H1 (cell line): ENCODE measurements around the gene MAPRE3. TPM values are rescaled to one million over a fixed set of nuclear protein-coding genes. Genes with fewer than 3 reads are reported as not detected.

Source experiments
- CTCF ChIA-PET: fragments of 300-600 bp; sonication (Branson Sonifier 250); formaldehyde crosslinking; loops from one replicate; lab custom pipeline; 2021; ENCODE audit not compliant: partially characterized antibody; lab: Charles Lee
- POLR2A ChIA-PET: fragments of 300-600 bp; sonication (Branson Sonifier 250); formaldehyde crosslinking; loops from one replicate; lab custom pipeline; 2021; ENCODE audit warnings: inconsistent platforms; ENCODE audit not compliant: partially characterized antibody; lab: Charles Lee
- DNase-seq, 2 experiments: peaks; one replicate each; pipeline versions ENCODE4 v3.0.0 to v3.0.0-alpha.2; 2010 to 2022; ENCODE audit warnings: low spot score in 2 of 2, low read depth in 1 of 2, mixed read lengths in 1 of 2
- FAIRE-seq: peaks from 2 replicates; lab custom pipeline; 2011; peaks lifted over from hg19 to GRCh38; lab: Jason Lieb, UNC
- H2AFZ ChIP-seq: 2 replicates; pipeline ENCODE4 v1.8.1; 2012; ENCODE audit warnings: low read length, inconsistent platforms
- H2AK5ac ChIP-seq: 2 replicates; pipeline ENCODE4 v1.6.1; 2013; ENCODE audit warnings: low read depth, low read length
- H2BK120ac ChIP-seq: replicated peaks from 2 replicates; pipeline ENCODE3; 2013; ENCODE audit warnings: low read depth, low read length, inconsistent platforms
- H2BK12ac ChIP-seq: 2 replicates; pipeline ENCODE4 v1.6.1; 2013; ENCODE audit warnings: low read depth, low read length
- H2BK15ac ChIP-seq: 2 replicates; pipeline ENCODE4 v1.6.1; 2013; ENCODE audit warnings: low read length
- H2BK20ac ChIP-seq: 2 replicates; pipeline ENCODE4 v1.6.1; 2013; ENCODE audit warnings: low read length
- H2BK5ac ChIP-seq: 2 replicates; pipeline ENCODE4 v1.6.1; 2013; ENCODE audit warnings: low read depth, low read length
- H3K14ac ChIP-seq: 2 replicates; pipeline ENCODE4 v1.6.1; 2013; ENCODE audit warnings: inconsistent platforms; ENCODE audit not compliant: insufficient read length
- H3K18ac ChIP-seq: 2 replicates; pipeline ENCODE4 v1.6.1; 2013; ENCODE audit warnings: low read length; ENCODE audit errors: extremely low read depth
- H3K23ac ChIP-seq: 2 replicates; pipeline ENCODE4 v1.6.1; 2013; ENCODE audit warnings: inconsistent platforms; ENCODE audit not compliant: insufficient read length
- H3K23me2 ChIP-seq: 2 replicates; pipeline ENCODE4 v1.6.1; 2013; ENCODE audit warnings: low read depth, low read length
- H3K27ac ChIP-seq: 2 replicates; pipeline ENCODE4 v1.6.1; 2011; ENCODE audit warnings: low read depth, low read length, inconsistent platforms
- H3K27me3 ChIP-seq, 4 experiments: replicated peaks in 1 of 4; 1 replicate in 1 of 4; 2 replicates in 3 of 4; pipeline versions ENCODE4 v1.6.1 to v1.8.1; 2011 to 2013; ENCODE audit warnings: low read length in 3 of 4, mild to moderate bottlenecking in 3 of 4, inconsistent platforms in 2 of 4, mixed read lengths in 2 of 4, moderate library complexity in 1 of 4; ENCODE audit not compliant: control insufficient read depth in 3 of 4, insufficient read depth in 3 of 4; ENCODE audit errors: extremely low read depth in 1 of 4
- H3K36me3 ChIP-seq, 4 experiments: 2 replicates each; pipeline versions ENCODE4 v1.6.1 to v1.8.1; 2011 to 2013; ENCODE audit warnings: mild to moderate bottlenecking in 4 of 4, low read length in 3 of 4, moderate library complexity in 2 of 4, control low read depth in 1 of 4, inconsistent platforms in 1 of 4; ENCODE audit not compliant: insufficient read depth in 4 of 4, control insufficient read depth in 2 of 4
- H3K4ac ChIP-seq: replicated peaks from 2 replicates; pipeline ENCODE3; 2013; ENCODE audit warnings: low read length, low read depth, mixed read lengths, inconsistent platforms; ENCODE audit not compliant: insufficient read length
- H3K4me1 ChIP-seq, 4 experiments: replicated peaks in 1 of 4; 1 replicate in 1 of 4; 2 replicates in 3 of 4; pipeline versions ENCODE4 v1.6.1 to v1.8.1; 2011 to 2013; ENCODE audit warnings: low read length in 3 of 4, inconsistent platforms in 2 of 4, mixed read lengths in 1 of 4; ENCODE audit not compliant: insufficient read depth in 4 of 4, control insufficient read depth in 3 of 4
- H3K4me2 ChIP-seq, 2 experiments: 2 replicates each; pipeline versions ENCODE4 v1.6.1 to v1.8.1; 2011 to 2013; ENCODE audit warnings: low read depth in 2 of 2, low read length in 2 of 2, control low read depth in 1 of 2, inconsistent platforms in 1 of 2, mild to moderate bottlenecking in 1 of 2; ENCODE audit not compliant: insufficient read depth in 1 of 2
- H3K4me3 ChIP-seq, 4 experiments: fragments of 200-600, 300-600 bp in 1 of 4; sonication (generic), shearing (Covaris generic), sonication (Bioruptor Twin) in 1 of 4; 2 replicates each; pipeline versions ENCODE4 v1.5.1 to v1.8.1; 2011 to 2016; ENCODE audit warnings: low read length in 4 of 4, low read depth in 3 of 4, control low read depth in 2 of 4, inconsistent platforms in 2 of 4, mild to moderate bottlenecking in 2 of 4, mixed read lengths in 1 of 4, moderate library complexity in 1 of 4; ENCODE audit not compliant: insufficient read depth in 2 of 4; ENCODE audit errors: extremely low read depth in 1 of 4
- H3K56ac ChIP-seq: replicated peaks from 2 replicates; pipeline ENCODE3; 2013; ENCODE audit warnings: low read depth, mild to moderate bottlenecking, mixed read lengths, low read length, inconsistent platforms; ENCODE audit not compliant: insufficient read length
- H3K79me1 ChIP-seq: 2 replicates; pipeline ENCODE4 v1.6.1; 2013; ENCODE audit warnings: low read depth, low read length, control low read depth
- H3K79me2 ChIP-seq, 2 experiments: 2 replicates each; pipeline versions ENCODE4 v1.6.1 to v1.8.1; 2012 to 2013; ENCODE audit warnings: low read length in 2 of 2, mild to moderate bottlenecking in 2 of 2, inconsistent platforms in 1 of 2; ENCODE audit not compliant: insufficient read depth in 2 of 2, control insufficient read depth in 1 of 2
- H3K9ac ChIP-seq, 4 experiments: replicated peaks in 1 of 4; 1 replicate in 1 of 4; 2 replicates in 3 of 4; pipeline versions ENCODE4 v1.6.1 to v1.8.1; 2011 to 2013; ENCODE audit warnings: low read depth in 3 of 4, low read length in 3 of 4, control low read depth in 2 of 4, mild to moderate bottlenecking in 2 of 4, moderate library complexity in 2 of 4, inconsistent platforms in 1 of 4; ENCODE audit errors: extremely low read depth in 1 of 4
- H3K9me3 ChIP-seq, 2 experiments: 2 replicates each; pipeline versions ENCODE4 v1.6.1 to v1.8.1; 2012 to 2013; ENCODE audit warnings: mild to moderate bottlenecking in 2 of 2, moderate library complexity in 2 of 2, control low read depth in 1 of 2, inconsistent platforms in 1 of 2, low read depth in 1 of 2, low read length in 1 of 2, mixed read lengths in 1 of 2; ENCODE audit not compliant: insufficient read depth in 2 of 2
- H4K20me1 ChIP-seq, 2 experiments: replicated peaks in 1 of 2; 2 replicates each; pipeline versions ENCODE3 to v1.8.1; 2011 to 2013; ENCODE audit warnings: inconsistent platforms in 2 of 2, low read length in 2 of 2, mild to moderate bottlenecking in 1 of 2; ENCODE audit not compliant: insufficient read depth in 2 of 2, control insufficient read depth in 1 of 2
- H4K5ac ChIP-seq: 2 replicates; pipeline ENCODE4 v1.6.1; 2013; ENCODE audit warnings: low read length, low read depth, mixed read lengths, inconsistent platforms; ENCODE audit not compliant: insufficient read length
- H4K8ac ChIP-seq: 2 replicates; pipeline ENCODE4 v1.8.0; 2013; ENCODE audit warnings: mild to moderate bottlenecking, moderate library complexity, low read length, inconsistent platforms; ENCODE audit not compliant: insufficient read depth; ENCODE audit errors: extremely low read depth
- H4K91ac ChIP-seq: replicated peaks from 2 replicates; pipeline ENCODE3; 2013; ENCODE audit warnings: low read length, mixed read lengths, inconsistent platforms; ENCODE audit not compliant: insufficient read length
- JUN ChIP-seq: IDR thresholded peaks from 2 replicates; pipeline ENCODE4 v1.6.1; 2011; ENCODE audit warnings: low read depth, mild to moderate bottlenecking, improper control_type of control experiment, low read length
- MAX ChIP-seq: IDR thresholded peaks from 2 replicates; pipeline ENCODE4 v1.6.1; 2012; ENCODE audit warnings: inconsistent platforms
- POLR2A ChIP-seq, 2 experiments: IDR thresholded peaks; 1 replicate in 1 of 2; 2 replicates in 1 of 2; pipeline ENCODE4 v1.6.1; 2011; ENCODE audit warnings: low read depth in 2 of 2, low read length in 2 of 2, mild to moderate bottlenecking in 2 of 2; ENCODE audit errors: control extremely low read depth in 1 of 2
- TAF7 ChIP-seq: optimal IDR thresholded peaks from 2 replicates; pipeline ENCODE3; 2011; ENCODE audit warnings: low read depth, mild to moderate bottlenecking, inconsistent platforms, low read length, moderate library complexity, borderline replicate concordance
- WGBS, 2 experiments: shearing (Covaris generic) in 1 of 2; methylation state at CpG; one replicate each; pipeline versions ENCODE4 v1.1.6 to v1.1.7; 2013 to 2015; ENCODE audit warnings: low lambda C conversion rate in 2 of 2, mixed read lengths in 2 of 2, inconsistent platforms in 1 of 2, low coverage in 1 of 2, missing lambda C conversion rate in 1 of 2; ENCODE audit not compliant: insufficient replicate concordance in 2 of 2, insufficient coverage in 1 of 2, insufficient read length in 1 of 2; ENCODE audit errors: extremely low coverage in 1 of 2, missing lambda C conversion rate in 1 of 2; 5-methylcytosine and 5-hydroxymethylcytosine counted together
- polyA plus RNA-seq, 7 experiments: library from polyadenylated mRNA; depleted of rRNA in 3 of 7; stranded (reverse) in 5 of 7; unstranded in 2 of 7; fragments of >200 nt in 5 of 7; fragments of 200-250 nt in 2 of 7; gene quantifications; 1 replicate in 5 of 7; 2 replicates in 1 of 7; 4 replicates in 1 of 7; pipeline versions ENCODE4 v1.2.1 to v1.2.3, GENCODE V29; 2011 to 2013; ENCODE audit warnings: missing spikeins in 2 of 7, mixed read lengths in 2 of 7
- total RNA-seq: library from RNA; stranded (reverse); fragmentation: NEBNext Ultra II Directional; extraction: Animal tissue kit (Norgen Biotek cat#: 25700); gene quantifications from 2 replicates; pipeline ENCODE4 v1.2.1, GENCODE V29; 2021

Gene MAPRE3
- total and polyA plus RNA-seq, 2 of the 8 experiments (the other 6 are each of a cell fraction or from before 2014, with no cell fraction given), result 4.9 to 6.6 TPM

DNA sequence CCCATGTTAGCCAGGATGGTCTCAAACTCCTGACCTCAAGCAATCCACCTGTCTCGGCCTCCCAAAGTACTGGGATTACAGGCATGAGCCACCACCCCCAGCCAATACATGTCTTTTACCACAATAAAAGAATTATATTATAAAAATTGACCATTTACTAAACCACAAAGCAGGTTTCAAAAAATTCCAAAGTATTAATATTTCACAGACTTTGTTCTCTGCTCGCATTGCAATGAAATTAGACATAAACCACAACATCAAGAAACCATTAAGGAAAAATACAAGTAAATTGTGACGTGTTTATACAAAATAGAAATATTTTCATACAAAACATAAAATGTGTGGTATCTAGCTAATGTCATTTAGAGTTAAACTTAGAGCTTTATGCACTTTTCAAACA, 13.4 kb upstream of the MAPRE3 start:
- H2BK20ac ChIP-seq, result no peak overlapping the region
- FAIRE-seq (no peak), DNase-seq (no peak)
- no peaks in the 10 kb centered on the region for H3K79me1 ChIP-seq
- H4K91ac ChIP-seq, result no peak overlapping the region
- no peaks in the 10 kb centered on the region; a peak in 1 of 7 replicates for H3K27me3 ChIP-seq
- no peaks in the 10 kb centered on the region for H3K9me3 ChIP-seq
- no peak overlapping the region for H3K23ac ChIP-seq
- no peak overlapping the region for H3K14ac ChIP-seq
- H4K5ac ChIP-seq, result no peak overlapping the region
- no peak overlapping the region for H3K56ac ChIP-seq
- CTCF ChIA-PET, result interaction anchor here (0.6 to 21.6 kb wide), 6 partner anchors 13 to 323 kb away, joined by 3 to 416 read pairs (median 34); partner anchors contain the start of gene DPYSL5
- no peak overlapping the region for H2BK12ac ChIP-seq
- H3K4me1 ChIP-seq, result peaks cover 0 to 2% (median 0%) of the 10 kb centered on the region in 4 experiments; a peak in 2 of 7 replicates
- no peaks in the 10 kb centered on the region for H4K20me1 ChIP-seq
- H3K23me2 ChIP-seq, result no peaks in the 10 kb centered on the region
- no peaks in the 10 kb centered on the region for H3K36me3 ChIP-seq
- no peak overlapping the region for H4K8ac ChIP-seq
- POLR2A ChIA-PET, result interaction anchor here (0.9 kb wide), 1 partner anchor 8 kb away, joined by 4 read pairs; no protein-coding TSS in a partner anchor
- H3K9ac ChIP-seq, result no peak overlapping the region
- 0 out of 2 replicates have a peak overlapping the region, but pooled peaks have one; percentile 72 for H2AFZ ChIP-seq
- H2BK15ac ChIP-seq, result no peak overlapping the region
- H3K4me3 ChIP-seq, result no peak overlapping the region
- no peak for TF ChIP-seq TAF7
- no peak for TF ChIP-seq MAX
- TF ChIP-seq POLR2A (IDR thresholded peaks at IDR 0.05; ENCODE audit: control extremely low read depth in 1 of 2, low read depth in 2 of 2, low read length in 2 of 2), result no peak
- no peak for TF ChIP-seq JUN
- WGBS, 2 experiments, result 65% methylated on average over 3 of the region's 3 CpGs; no CpG with 5 or more reads in 1 of the 2 experiments
- H3K27ac ChIP-seq, result no peak overlapping the region
- H2AK5ac ChIP-seq, result no peak overlapping the region
- H3K4ac ChIP-seq, result no peak overlapping the region
- no peak overlapping the region for H2BK120ac ChIP-seq
- no peaks in the 10 kb centered on the region for H3K79me2 ChIP-seq
- H2BK5ac ChIP-seq, result no peak overlapping the region
- H3K4me2 ChIP-seq, result no peak overlapping the region
- no peak overlapping the region for H3K18ac ChIP-seq
